Measurements from ENCODE around the gene RBMS2.
A peak's percentile ranks its signal among the peaks of the same experiment; 100 is the strongest.
"Not testable (repeated sequence)": the region's sequence is repeated elsewhere in the genome, so short reads cannot be mapped to it uniquely, and the experiment has no call there.

RBMS2 gene

DNA sequence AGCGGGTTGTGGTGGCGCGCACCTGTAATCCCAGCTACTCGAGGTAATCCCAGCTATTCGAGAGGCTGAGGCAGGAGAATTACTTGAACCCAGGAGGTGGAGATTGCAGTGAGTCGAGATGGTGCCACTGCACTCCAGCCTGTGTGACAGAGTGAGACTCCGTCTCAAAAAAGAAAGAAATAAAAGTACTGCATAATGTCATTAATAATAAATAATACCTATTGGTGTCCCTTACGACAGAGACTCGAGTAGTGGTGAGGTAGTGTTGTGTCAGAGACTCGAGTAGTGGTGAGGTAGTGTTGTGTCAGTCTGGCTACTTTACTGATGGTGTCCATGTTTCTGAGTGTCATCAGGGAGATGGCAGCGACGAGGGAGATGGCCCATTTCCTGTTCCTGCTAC, 34.9 kb upstream of the RBMS2 start:
- peak overlapping the region; percentile 78 for H3K27ac ChIP-seq
- TF ChIP-seq, protein P1, sequence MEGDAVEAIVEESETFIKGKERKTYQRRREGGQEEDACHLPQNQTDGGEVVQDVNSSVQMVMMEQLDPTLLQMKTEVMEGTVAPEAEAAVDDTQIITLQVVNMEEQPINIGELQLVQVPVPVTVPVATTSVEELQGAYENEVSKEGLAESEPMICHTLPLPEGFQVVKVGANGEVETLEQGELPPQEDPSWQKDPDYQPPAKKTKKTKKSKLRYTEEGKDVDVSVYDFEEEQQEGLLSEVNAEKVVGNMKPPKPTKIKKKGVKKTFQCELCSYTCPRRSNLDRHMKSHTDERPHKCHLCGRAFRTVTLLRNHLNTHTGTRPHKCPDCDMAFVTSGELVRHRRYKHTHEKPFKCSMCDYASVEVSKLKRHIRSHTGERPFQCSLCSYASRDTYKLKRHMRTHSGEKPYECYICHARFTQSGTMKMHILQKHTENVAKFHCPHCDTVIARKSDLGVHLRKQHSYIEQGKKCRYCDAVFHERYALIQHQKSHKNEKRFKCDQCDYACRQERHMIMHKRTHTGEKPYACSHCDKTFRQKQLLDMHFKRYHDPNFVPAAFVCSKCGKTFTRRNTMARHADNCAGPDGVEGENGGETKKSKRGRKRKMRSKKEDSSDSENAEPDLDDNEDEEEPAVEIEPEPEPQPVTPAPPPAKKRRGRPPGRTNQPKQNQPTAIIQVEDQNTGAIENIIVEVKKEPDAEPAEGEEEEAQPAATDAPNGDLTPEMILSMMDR (IDR thresholded peaks at IDR 0.05) = no peak
- TF ChIP-seq ZFX (IDR thresholded peaks at IDR 0.05; ENCODE audit: borderline replicate concordance) = no peak

DNA sequence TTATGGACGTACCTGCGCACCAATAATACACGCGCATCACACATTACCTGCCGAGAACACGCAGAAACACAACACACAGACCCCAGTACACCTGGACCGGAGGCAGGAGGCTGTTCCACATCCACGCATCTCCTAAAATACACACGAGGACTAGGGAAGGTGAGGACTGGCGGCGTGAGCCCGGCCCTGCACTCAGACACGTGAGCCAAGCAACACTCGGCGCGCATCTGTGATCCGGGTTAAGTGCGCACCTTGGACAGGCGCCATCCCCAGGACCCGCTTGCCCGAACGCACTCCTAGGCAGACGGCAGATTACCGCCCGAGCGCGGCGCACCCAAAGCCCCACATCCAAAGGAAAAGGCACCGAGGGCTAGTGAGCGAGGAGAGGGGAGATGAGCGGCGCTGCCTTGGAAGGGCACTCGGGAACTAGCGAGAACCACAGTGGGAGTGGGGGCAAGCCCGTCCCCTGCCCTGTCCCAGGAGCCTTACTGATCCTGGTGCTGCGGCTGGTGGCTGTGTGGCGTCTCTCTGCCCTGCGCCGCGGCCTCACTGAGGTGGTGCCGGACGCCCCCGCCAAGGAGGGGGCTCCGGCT, 34.1 kb upstream of the RBMS2 start:
- peak overlapping the region; percentile 78 for H3K27ac ChIP-seq
- TF ChIP-seq, protein P1 (IDR thresholded peaks at IDR 0.05) = no peak
- TF ChIP-seq ZFX (IDR thresholded peaks at IDR 0.05; ENCODE audit: borderline replicate concordance) = no peak

DNA sequence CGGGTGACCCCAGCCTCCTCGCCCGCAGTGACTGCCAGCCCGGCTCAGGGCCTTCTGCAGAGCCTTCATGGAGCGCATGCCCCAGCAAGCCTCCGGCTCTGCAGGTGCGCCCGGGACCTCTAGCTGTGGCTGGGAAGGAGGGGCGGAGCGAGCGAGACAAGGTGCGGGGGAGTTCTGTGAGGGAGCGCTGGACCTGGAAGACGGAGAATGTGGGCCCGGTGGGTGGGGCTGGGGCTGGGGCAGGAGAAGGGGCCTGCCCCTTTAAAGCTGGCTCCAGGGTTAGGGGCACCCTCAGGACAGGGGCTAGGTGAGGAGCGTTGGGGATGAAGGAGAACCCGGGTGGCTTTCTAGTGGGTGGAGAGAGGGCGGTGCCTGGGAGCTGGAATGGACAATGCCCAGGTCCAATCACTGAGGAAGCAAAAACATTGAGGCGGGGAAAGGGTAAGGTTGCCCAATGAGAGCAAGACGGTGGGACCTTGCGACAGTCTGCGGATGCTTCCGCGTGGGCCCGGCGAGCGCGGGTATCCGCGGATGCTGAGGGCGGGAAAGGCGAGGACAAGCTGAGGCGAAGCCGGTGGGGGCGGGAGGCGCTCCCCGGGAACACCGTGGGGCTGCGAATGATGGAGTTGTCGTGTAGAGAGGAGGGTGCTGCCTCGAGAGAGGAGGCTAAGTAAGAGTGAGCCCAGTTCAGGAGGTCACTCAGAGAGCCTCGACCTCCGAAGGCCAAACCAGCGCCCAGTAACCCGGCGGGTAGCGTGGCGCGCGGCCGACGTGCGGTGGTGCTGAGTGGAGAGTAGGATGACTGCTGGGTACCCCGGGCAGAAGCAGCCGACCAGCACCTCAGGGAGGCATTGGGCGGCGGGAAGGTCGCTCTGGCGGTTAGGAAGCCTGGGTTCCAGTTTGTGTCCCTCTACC, 33.3 kb upstream of the RBMS2 start, which contains the start of gene GLS2:
TSS of gene GLS2 (minus strand) at position 121 of the 915 bp plus-strand sequence. CDS start at position 78, 43 bp downstream.
- TF ChIP-seq ZFX (IDR thresholded peaks at IDR 0.05; ENCODE audit: borderline replicate concordance) = no peak
- TF ChIP-seq, protein P1 (IDR thresholded peaks at IDR 0.05) = no peak
- H3K27ac ChIP-seq = peak within 1 kb of the TSS; percentile 78

DNA sequence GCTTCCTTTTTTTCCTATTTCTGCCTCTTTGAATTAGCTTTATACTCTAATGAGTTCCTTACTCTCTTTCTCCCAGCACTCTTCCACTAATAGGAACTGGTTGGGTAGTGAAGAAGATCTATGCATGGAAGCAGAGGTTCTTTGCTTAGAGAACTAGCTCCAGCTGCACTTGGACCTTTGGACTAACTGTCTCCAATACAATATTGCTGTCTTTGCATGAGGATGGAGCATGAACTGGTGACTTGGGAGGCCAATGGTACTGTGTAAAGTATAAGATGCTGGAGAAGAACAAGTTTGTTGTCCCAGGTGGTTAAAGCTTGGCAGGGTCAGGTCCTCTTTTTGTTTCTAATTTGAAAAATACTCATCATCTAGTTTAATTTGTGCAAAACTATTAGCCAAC, 31.3 kb upstream of the RBMS2 start:
- no peak overlapping the region for H3K27ac ChIP-seq
- no peak for TF ChIP-seq ZFX (IDR thresholded peaks at IDR 0.05; ENCODE audit: borderline replicate concordance)
- TF ChIP-seq, protein P1 (IDR thresholded peaks at IDR 0.05) = no peak

DNA sequence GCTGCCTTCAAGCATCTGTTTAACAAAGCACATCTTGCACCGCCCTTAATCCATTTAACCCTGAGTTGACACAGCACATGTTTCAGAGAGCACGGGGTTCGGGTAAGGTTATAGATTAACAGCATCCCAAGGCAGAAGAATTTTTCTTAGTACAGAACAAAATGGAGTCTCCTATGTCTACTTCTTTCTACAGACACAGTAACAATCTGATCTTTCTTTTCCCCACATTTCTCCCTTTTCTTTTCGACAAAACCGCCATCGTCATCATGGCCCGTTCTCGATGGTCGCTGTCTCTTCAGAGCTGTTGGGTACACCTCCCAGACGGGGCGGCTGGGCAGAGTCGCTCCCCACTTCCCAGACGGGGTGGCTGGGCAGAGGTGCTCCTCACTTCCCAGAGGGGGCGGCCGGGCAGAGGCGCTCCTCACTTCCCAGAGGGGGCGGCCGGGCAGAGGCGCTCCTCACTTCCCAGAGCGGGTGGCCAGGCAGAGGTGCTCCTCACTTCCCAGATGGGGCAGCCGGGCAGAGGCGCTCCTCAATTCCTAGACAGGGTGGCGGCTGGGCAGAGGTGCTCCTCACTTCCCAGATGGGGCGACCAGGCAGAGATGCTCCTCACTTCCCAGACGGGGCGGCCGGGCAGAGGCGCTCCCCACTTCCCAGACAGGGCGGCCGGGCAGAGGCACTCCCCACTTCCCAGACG, 28.1 kb upstream of the RBMS2 start:
- H3K27ac ChIP-seq = not testable (repeated sequence)

DNA sequence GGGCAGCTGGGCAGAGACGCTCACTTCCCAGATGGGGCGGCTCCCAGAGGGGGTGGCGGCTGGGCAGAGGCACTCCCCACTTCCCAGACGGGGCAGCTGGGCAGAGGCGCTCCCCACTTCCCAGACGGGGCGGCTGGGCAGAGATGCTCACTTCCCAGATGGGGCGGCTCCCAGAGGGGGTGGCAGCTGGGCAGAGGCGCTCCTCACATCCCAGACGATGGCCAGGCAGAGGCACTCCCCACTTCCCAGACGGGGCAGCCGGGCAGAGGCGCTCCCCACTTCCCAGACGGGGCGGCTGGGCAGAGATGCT, 27.6 kb upstream of the RBMS2 start:
- H3K27ac ChIP-seq = not testable (repeated sequence)

DNA sequence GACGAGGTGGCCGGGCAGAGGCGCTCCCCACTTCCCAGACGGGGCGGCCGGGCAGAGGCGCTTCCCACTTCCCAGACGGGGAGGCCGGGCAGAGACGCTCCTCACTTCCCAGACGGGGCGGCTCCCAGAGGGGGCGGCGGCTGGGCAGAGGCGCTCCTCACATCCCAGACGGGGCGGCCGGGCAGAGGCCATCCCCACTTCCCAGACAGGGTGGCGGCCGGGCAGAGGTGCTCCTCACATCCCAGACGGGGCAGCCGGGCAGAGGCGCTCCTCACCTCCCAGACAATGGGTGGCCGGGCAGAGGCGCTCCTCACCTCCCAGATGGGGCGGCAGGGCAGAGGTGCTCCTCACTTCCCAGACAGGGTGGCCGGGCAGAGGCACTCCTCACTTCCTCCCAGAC, 27.1 kb upstream of the RBMS2 start:
- H3K27ac ChIP-seq = not testable (repeated sequence)

DNA sequence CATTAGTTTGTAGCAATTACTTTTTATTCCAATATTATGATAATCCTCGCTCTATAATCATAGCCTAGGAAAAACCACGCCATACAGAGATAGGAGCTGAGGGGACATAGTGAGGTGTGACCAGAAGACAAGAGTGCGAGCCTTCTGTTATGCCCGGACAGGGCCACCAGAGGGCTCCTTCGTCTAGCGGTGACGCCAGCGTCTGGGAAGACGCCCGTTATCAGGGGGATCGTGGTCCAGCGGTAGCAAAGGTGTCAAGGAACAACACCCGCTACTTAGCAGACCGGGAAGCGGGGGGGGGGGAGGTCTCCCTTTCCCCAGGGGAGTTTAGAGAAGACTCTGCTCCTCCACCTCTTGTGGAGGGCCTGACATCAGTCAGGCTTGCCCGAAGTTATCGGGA, 24.9 kb upstream of the RBMS2 start:
- TF ChIP-seq, protein P1 (IDR thresholded peaks at IDR 0.05) = peak; percentile 76
- not testable (repeated sequence) for H3K27ac ChIP-seq

DNA sequence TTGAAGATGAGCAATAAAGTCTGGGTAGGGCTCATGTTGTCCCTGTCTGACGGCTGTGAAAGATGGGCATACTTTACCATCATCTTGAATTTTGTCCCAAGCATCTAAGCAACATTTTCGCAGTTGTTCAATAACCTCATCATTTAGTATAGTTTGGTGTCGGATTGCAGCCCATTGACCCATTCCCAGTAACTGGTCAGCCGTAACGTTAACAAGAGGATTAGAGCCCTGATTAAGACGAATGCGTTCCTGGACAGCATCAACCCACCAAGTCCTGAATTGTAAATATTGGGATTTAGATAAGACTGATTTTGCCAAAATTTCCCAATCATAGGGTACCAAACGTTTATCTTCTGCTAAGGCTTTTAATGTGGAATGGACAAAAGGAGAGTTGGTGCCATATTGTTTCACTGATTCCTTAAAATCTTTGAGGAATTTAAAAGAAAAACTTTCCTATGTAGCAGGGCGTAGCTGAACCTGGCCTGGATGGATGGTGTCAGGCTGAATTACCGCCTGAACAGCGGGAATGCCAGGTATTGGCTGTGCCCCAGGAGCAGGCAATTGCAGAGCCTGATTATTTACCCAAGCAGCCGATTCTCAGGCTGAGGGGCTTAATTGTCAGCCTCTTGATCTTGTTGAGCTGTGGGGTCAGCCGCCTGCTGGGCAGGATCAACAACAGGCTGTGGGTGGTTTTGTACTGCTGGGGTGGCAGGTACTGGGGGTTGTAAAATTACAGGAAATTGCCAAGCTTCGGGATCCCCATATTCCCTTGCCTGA, 23.3 kb upstream of the RBMS2 start:
- H3K27ac ChIP-seq = not testable (repeated sequence)

DNA sequence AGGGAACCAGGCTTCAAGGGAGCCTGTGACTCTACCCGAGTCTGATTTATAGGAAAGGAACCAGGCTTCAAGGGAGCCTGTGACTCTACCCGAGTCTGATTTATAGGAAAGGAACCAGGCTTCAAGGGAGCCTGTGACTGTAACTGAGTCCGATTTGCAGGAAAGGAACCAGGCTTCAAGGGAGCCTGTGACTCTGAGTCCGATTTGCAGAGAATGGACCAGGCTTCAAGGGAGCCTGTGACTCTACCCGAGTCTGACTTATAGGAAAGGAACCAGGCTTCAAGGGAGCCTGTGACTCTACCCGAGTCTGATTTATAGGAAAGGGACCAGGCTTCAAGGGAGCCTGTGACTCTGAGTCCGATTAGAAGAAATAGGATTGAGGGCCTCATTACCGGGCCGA, 22.2 kb upstream of the RBMS2 start:
- H3K27ac ChIP-seq = not testable (repeated sequence)

DNA sequence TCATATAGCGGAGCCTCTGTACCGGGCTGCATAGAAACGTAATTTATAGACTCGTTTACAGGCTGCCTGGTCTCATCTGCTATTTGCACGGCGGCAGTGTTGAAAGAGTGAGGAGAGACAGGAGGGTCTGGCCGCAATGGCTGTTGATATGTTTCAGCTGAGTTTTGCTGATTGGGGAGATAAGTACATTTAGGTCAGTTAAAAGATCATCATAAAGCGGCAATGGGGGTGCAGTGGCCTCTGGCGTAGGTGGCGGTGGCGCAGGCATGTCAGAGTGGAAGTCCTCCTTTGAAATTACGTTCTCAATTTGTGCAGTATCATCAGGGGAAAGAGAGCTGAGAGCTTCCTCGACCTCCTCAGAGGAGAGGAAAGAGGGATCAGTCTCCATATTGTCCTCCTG, 21.7 kb upstream of the RBMS2 start:
- not testable (repeated sequence) for H3K27ac ChIP-seq
